Calu3 (cell line): Measurements from ENCODE around the gene RPL6. TPM values are rescaled to one million over a fixed set of nuclear protein-coding genes. Genes with fewer than 3 reads are reported as not detected.

Experiments
- BruUV-seq: library from RNA; stranded (reverse); fragments of 400-500 nt; replicated peaks from 2 replicates; lab custom pipeline; 2021; lab: Mats Ljungman, UMichigan
- CTCF ChIA-PET: fragments of 300-600 bp; sonication (Branson Sonifier 250); formaldehyde crosslinking; loops from one replicate; lab custom pipeline; 2022; ENCODE audit warnings: antibody characterized with exemption; lab: Charles Lee
- DNase-seq: peaks from one replicate; pipeline ENCODE4 v3.0.0; 2022
- H3K27ac Mint-ChIP-seq: one replicate; pipeline ENCODE4 v1.8.0; 2022; ENCODE audit warnings: mixed read lengths; ENCODE audit not compliant: unreplicated experiment
- H3K27me3 Mint-ChIP-seq: one replicate; pipeline ENCODE4 v1.8.0; 2022; ENCODE audit warnings: mixed read lengths; ENCODE audit not compliant: unreplicated experiment
- H3K36me3 Mint-ChIP-seq: one replicate; pipeline ENCODE4 v1.8.0; 2022; ENCODE audit warnings: mild to moderate bottlenecking, moderate library complexity, mixed read lengths; ENCODE audit not compliant: insufficient read depth, unreplicated experiment
- H3K4me1 Mint-ChIP-seq: one replicate; pipeline ENCODE4 v1.8.0; 2022; ENCODE audit warnings: mild to moderate bottlenecking, low read depth, mixed read lengths; ENCODE audit not compliant: unreplicated experiment
- H3K4me3 Mint-ChIP-seq: one replicate; pipeline ENCODE4 v1.8.0; 2022; ENCODE audit warnings: mild to moderate bottlenecking, low read depth, moderate library complexity, mixed read lengths; ENCODE audit not compliant: unreplicated experiment
- H3K9me3 Mint-ChIP-seq: one replicate; pipeline ENCODE4 v1.8.0; 2022; ENCODE audit warnings: low read depth, mixed read lengths; ENCODE audit not compliant: unreplicated experiment
- intact Hi-C: fragments of 100-400 bp; cut with micrococcal nuclease; formaldehyde crosslinking; loops from one replicate; pipeline ENCODE4 v1.10.0; 2022; ENCODE audit not compliant: unreplicated experiment
- total RNA-seq: library from RNA; stranded (reverse); gene quantifications from 2 replicates; pipeline ENCODE4 v1.2.3, GENCODE V29; 2022
- TF ChIP-seq, protein P1 (sequence below): fragments of 200-600 bp; IDR thresholded peaks from one replicate; pipeline ENCODE4 v1.8.0; 2022; ENCODE audit warnings: antibody characterized with exemption; ENCODE audit not compliant: unreplicated experiment

Gene RPL6
- total RNA-seq, 1 experiment from 2014 or later: 1,267 TPM

DNA sequence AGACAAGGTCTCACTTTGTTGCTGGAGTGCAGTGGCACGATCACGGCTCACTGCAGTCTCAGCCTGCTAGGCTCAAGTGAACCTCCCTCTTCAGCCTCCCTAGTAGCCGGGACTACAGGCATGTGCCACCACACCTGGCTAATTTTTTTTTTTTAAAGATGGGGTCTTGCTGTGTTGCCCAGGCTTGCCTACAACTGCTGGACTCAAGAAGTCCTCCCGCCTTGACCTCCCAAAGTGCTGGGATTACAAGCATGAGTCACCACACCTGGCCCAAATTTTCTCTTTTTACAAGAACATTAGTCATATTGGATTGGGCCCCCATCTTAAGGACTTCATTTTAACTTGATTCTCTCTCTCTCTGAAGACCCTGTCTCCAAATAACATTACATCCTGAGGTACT is 20.2 kb downstream of the RPL6 start:
- DNase-seq: no peak
- no peak overlapping the region for H3K4me3 Mint-ChIP-seq
- no peaks in the 10 kb centered on the region for H3K27me3 Mint-ChIP-seq
- CTCF ChIA-PET: interaction anchor here (0.7 kb wide), 1 partner anchor 70 kb away, joined by 4 read pairs; no protein-coding TSS in a partner anchor
- H3K9me3 Mint-ChIP-seq: no peaks in the 10 kb centered on the region
- intact Hi-C loops: loop anchor here (5.0 to 10.0 kb wide), 3 partner anchors 112 to 444 kb away; no protein-coding TSS in a partner anchor
- H3K27ac Mint-ChIP-seq: no peak overlapping the region
- BruUV-seq: no TSS peak
- no peaks in the 10 kb centered on the region for H3K36me3 Mint-ChIP-seq
- TF ChIP-seq, protein P1, sequence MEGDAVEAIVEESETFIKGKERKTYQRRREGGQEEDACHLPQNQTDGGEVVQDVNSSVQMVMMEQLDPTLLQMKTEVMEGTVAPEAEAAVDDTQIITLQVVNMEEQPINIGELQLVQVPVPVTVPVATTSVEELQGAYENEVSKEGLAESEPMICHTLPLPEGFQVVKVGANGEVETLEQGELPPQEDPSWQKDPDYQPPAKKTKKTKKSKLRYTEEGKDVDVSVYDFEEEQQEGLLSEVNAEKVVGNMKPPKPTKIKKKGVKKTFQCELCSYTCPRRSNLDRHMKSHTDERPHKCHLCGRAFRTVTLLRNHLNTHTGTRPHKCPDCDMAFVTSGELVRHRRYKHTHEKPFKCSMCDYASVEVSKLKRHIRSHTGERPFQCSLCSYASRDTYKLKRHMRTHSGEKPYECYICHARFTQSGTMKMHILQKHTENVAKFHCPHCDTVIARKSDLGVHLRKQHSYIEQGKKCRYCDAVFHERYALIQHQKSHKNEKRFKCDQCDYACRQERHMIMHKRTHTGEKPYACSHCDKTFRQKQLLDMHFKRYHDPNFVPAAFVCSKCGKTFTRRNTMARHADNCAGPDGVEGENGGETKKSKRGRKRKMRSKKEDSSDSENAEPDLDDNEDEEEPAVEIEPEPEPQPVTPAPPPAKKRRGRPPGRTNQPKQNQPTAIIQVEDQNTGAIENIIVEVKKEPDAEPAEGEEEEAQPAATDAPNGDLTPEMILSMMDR: no peak
- peaks cover 5% of the 10 kb centered on the region for H3K4me1 Mint-ChIP-seq

DNA sequence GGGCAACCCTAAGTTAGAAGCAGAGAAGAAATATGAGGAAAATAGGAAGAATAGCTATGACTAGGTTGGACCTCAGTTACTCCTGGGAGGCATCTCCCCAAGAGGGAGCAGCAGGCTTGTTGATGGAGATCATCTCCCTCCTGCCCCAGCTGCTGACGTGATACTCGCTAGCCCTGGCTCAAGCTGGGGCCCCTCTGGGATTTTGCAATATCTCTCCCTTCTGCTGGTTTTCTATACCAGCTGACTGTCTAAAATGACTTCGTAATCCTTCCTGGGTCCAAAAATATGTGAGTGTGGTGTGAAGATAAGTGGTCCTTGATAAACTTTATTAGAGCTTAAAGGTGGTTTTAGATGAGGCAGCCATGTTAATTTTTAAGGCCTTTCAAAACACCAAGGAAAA is 22.7 kb downstream of the RPL6 start:
- no peak overlapping the region for H3K27ac Mint-ChIP-seq
- CTCF ChIA-PET: interaction anchor here (0.9 to 1.8 kb wide), 7 partner anchors 9 to 189 kb away, joined by 3 to 36 read pairs (median 3); no protein-coding TSS in a partner anchor
- H3K4me3 Mint-ChIP-seq: no peak overlapping the region
- H3K36me3 Mint-ChIP-seq: peaks cover 13% of the 10 kb centered on the region
- H3K9me3 Mint-ChIP-seq: no peaks in the 10 kb centered on the region
- peaks cover 11% of the 10 kb centered on the region for H3K4me1 Mint-ChIP-seq
- no peak for DNase-seq
- no peaks in the 10 kb centered on the region for H3K27me3 Mint-ChIP-seq
- no TSS peak for BruUV-seq
- intact Hi-C loops: loop anchor here (1.0 to 10.0 kb wide), 4 partner anchors 109 to 442 kb away; no protein-coding TSS in a partner anchor
- TF ChIP-seq, protein P1: no peak

DNA sequence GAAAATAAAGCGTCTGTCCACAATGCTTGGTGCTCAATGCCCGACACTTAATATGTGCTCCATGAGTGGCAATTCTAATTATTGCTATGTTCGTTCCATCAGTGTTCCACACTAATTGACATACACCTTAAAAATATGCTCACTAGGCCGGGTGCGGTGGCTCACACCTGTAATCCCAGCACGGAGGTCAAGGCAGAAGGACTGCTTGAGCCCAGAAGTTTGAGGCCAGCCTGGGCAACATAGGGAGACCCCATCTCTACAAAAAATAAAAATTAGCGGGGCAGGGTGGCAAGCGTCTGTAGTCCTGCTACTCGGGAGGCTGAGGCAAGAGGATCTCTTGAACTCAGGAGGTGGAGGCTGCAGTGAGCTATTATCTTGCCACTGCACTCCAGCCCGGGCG is 26.5 kb downstream of the RPL6 start:
- no peaks in the 10 kb centered on the region for H3K9me3 Mint-ChIP-seq
- intact Hi-C loops: loop anchor here (10.0 kb wide), 2 partner anchors 268 to 438 kb away; no protein-coding TSS in a partner anchor
- peaks cover 19% of the 10 kb centered on the region for H3K4me1 Mint-ChIP-seq

DNA sequence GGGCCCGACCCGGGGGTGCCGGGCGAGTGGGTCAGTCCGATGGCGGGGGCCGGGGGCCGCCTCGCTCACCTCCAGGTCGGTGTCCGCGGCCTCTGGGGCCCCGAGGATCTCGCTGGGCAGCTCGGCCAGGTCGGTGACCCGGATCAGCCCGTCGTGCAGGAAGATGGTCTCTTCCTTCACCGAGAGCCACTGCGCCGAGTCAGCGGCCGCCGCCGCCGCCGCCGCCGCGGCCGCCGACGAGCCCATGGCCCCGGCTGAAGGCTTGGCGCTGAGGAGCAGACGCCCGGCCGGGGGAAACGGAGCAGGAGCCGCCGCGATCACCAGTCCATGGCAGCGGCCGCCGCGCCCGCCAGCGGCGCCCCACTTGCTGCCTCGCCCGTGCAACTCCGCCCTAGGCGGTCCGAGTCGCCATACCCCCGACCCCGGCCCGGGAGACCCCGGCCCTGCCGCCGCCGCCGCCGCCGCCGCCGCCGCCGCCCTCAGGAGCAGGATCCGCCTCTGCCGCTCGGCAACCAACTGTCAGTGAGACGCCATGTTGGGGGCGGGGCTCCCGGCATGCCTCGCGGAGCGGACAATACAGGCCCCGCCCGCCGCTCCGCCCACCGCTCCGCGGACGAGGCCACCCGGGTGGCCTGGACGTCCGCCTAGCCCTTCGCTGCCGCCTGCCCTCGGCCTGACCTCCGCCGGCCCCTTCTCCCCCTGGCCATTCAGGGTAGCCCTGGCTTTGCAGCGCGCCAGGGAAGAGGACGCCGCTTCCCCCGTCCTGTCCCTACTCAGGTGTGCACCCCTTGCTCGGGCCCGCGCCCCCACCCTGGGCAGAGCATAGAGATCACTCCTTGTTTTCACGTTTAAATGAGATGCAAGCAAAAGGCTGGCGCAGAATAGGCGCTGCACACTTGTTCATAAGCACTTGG is 27.3 kb downstream of the RPL6 start, which contains the start of gene HECTD4:
Gene HECTD4, minus strand, starts transcription at position 549 of the 914 bp plus-strand sequence. Its CDS starts 303 bp downstream, at position 246.
- peak; percentile 99 for DNase-seq
- CTCF ChIA-PET: no interaction called here
- Mint-ChIP-seq H3K36me3 (peaks cover 30% of the 10 kb centered on the region), H3K4me1 (peaks cover 15% of the 10 kb centered on the region), H3K27ac (peak within 1 kb of the TSS; percentile 94), H3K9me3 (no peaks in the 10 kb centered on the region), H3K4me3 (peak within 1 kb of the TSS; percentile 96), H3K27me3 (no peaks in the 10 kb centered on the region)
- no TSS peak for BruUV-seq
- TF ChIP-seq, protein P1: no peak
- intact Hi-C loops: loop anchor here (10.0 kb wide), 2 partner anchors 267 to 437 kb away; no protein-coding TSS in a partner anchor

More for the DNA sequence above, 26.5 kb downstream of the RPL6 start:
- Mint-ChIP-seq H3K36me3 (peaks cover 30% of the 10 kb centered on the region), H3K4me3 (peak overlapping the region; percentile 96), H3K27me3 (no peaks in the 10 kb centered on the region), H3K27ac (peak overlapping the region; percentile 94)
- CTCF ChIA-PET: no interaction called here
- DNase-seq: no peak
- TF ChIP-seq, protein P1: no peak
- no TSS peak for BruUV-seq
